NCI-H2227 (cell line): ENCODE measurements around the gene SMCO3.
A peak's percentile ranks its signal among the peaks of the same experiment; 100 is the strongest.

Experiments used
- DNase-seq: peaks from one replicate; lab custom pipeline; 2025; ENCODE audit not compliant: unreplicated experiment; lab: John Stamatoyannopoulos, UW

The SMCO3 gene

GRCh38 chr12:14828892-14829291, 14.9 kb upstream of the SMCO3 start:
- no peak for DNase-seq

- DNase-seq, result no peak
Measured at GRCh38 chr12:14827043-14827442, 13.1 kb upstream of the SMCO3 start.

- no peak for DNase-seq
Measured at GRCh38 chr12:14826491-14826890, 12.5 kb upstream of the SMCO3 start.

- DNase-seq, result no peak
Measured at GRCh38 chr12:14825256-14825655, 11.3 kb upstream of the SMCO3 start.

- DNase-seq, result no peak
Measured at GRCh38 chr12:14824012-14824634, 10.1 kb upstream of the SMCO3 start.

- DNase-seq, result no peak
Measured at GRCh38 chr12:14811486-14811885, 2.5 kb downstream of the SMCO3 start.

- DNase-seq, result peak; percentile 36
Measured at GRCh38 chr12:14810953-14811483, 3.0 kb downstream of the SMCO3 start.

- peak; percentile 82 for DNase-seq
Measured at GRCh38 chr12:14810167-14810952, 3.6 kb downstream of the SMCO3 start.

- DNase-seq, result no peak
Measured at GRCh38 chr12:14803830-14804160, 10.2 kb downstream of the SMCO3 start.

- peak; percentile 95 for DNase-seq
Measured at GRCh38 chr12:14803011-14803829, 10.8 kb downstream of the SMCO3 start, which contains the start of the genes C12orf60 and WBP11. TSS of gene C12orf60 (plus strand) at chr12:14803670. CDS start at chr12:14822936, 19,266 bp downstream. TSS of gene WBP11 (minus strand) at chr12:14803478. CDS start at chr12:14801383, 2,095 bp downstream.

- DNase-seq, result no peak
Measured at GRCh38 chr12:14802721-14803010, 11.3 kb downstream of the SMCO3 start.

- no peak for DNase-seq
Measured at GRCh38 chr12:14802247-14802646, 11.7 kb downstream of the SMCO3 start.

GRCh38 chr12:14795028-14795448, 18.9 kb downstream of the SMCO3 start:
- no peak for DNase-seq

GRCh38 chr12:14785568-14785967, 28.4 kb downstream of the SMCO3 start:
- no peak for DNase-seq

- no peak for DNase-seq
Measured at GRCh38 chr12:14784471-14784870, 29.5 kb downstream of the SMCO3 start.

- DNase-seq, result no peak
Measured at GRCh38 chr12:14782756-14783155, 31.2 kb downstream of the SMCO3 start.

- DNase-seq, result no peak
Measured at GRCh38 chr12:14781563-14781962, 32.4 kb downstream of the SMCO3 start.

- no peak for DNase-seq
Measured at GRCh38 chr12:14780859-14781258, 33.1 kb downstream of the SMCO3 start.

- DNase-seq, result no peak
Measured at GRCh38 chr12:14779834-14780233, 34.1 kb downstream of the SMCO3 start.

- no peak for DNase-seq
Measured at GRCh38 chr12:14777271-14777670, 36.7 kb downstream of the SMCO3 start.

GRCh38 chr12:14776236-14776961, 37.6 kb downstream of the SMCO3 start:
- no peak for DNase-seq
